Liver (tissue), 9 donors: ENCODE results near the gene AJAP1. TPM values are rescaled to one million over a fixed set of nuclear protein-coding genes. Genes with fewer than 3 reads are reported as not detected.

ENCODE experiments used
- DNase-seq: peaks from one replicate; pipeline ENCODE4 v3.0.0-alpha.2; 2017; ENCODE audit warnings: low spot score
- H3K27ac ChIP-seq, 2 donors: one replicate each; pipeline ENCODE4 v1.7.0; 2013; ENCODE audit warnings: inconsistent platforms in 2 of 2, low read length in 2 of 2, control low read depth in 1 of 2, low read depth in 1 of 2, mild to moderate bottlenecking in 1 of 2
- H3K27me3 ChIP-seq, 4 donors: one replicate each; pipeline versions ENCODE4 v1.6.1 to v1.7.0; 2013; ENCODE audit warnings: low read length in 3 of 4, inconsistent platforms in 1 of 4, mild to moderate bottlenecking in 1 of 4, moderate library complexity in 1 of 4; ENCODE audit not compliant: control insufficient read depth in 4 of 4, insufficient read depth in 4 of 4
- H3K36me3 ChIP-seq, 4 donors: one replicate each; pipeline versions ENCODE4 v1.6.1 to v1.7.0; 2013; ENCODE audit warnings: low read length in 3 of 4, mild to moderate bottlenecking in 3 of 4, low read depth in 1 of 4, moderate library complexity in 1 of 4; ENCODE audit not compliant: control insufficient read depth in 4 of 4, insufficient read depth in 3 of 4
- H3K4me1 ChIP-seq, 4 donors: one replicate each; pipeline versions ENCODE4 v1.6.1 to v1.7.0; 2013; ENCODE audit warnings: low read length in 3 of 4, mild to moderate bottlenecking in 3 of 4, moderate library complexity in 1 of 4; ENCODE audit not compliant: control insufficient read depth in 4 of 4, insufficient read depth in 4 of 4
- H3K4me3 ChIP-seq, 3 donors: one replicate each; pipeline versions ENCODE4 v1.6.1 to v1.7.0; 2013; ENCODE audit warnings: low read length in 3 of 3, control low read depth in 1 of 3, low read depth in 1 of 3, mild to moderate bottlenecking in 1 of 3
- H3K9ac ChIP-seq, 2 donors: one replicate each; pipeline ENCODE4 v1.7.0; 2013; ENCODE audit warnings: low read length in 2 of 2, mild to moderate bottlenecking in 2 of 2, moderate library complexity in 2 of 2, control low read depth in 1 of 2, low read depth in 1 of 2
- H3K9me3 ChIP-seq, 4 donors: one replicate each; pipeline versions ENCODE4 v1.6.1 to v1.7.0; 2013; ENCODE audit warnings: low read length in 3 of 4; ENCODE audit not compliant: control insufficient read depth in 4 of 4
- CTCF ChIP-seq: fragments of 150-350 bp; IDR thresholded peaks from 2 replicates; pipeline ENCODE4 v1.5.1; 2017; ENCODE audit warnings: improper control_type of control experiment, low read depth, low read length; ENCODE audit not compliant: missing input control
- EGR1 ChIP-seq, 2 donors: IDR thresholded peaks; 2 replicates each; pipeline ENCODE4 v1.6.1; 2016 to 2018; ENCODE audit warnings: antibody characterized with exemption in 2 of 2, low read depth in 2 of 2
- FOXA1 ChIP-seq: IDR thresholded peaks from 2 replicates; pipeline ENCODE4 v1.6.1; 2016; ENCODE audit warnings: antibody characterized with exemption
- FOXA2 ChIP-seq: IDR thresholded peaks from 2 replicates; pipeline ENCODE4 v1.6.1; 2016; ENCODE audit warnings: antibody characterized with exemption
- GABPA ChIP-seq, 2 donors: IDR thresholded peaks in 1 of 2; conservative IDR thresholded peaks in 1 of 2; 2 replicates each; pipeline ENCODE4 v1.6.1; 2016; ENCODE audit warnings: antibody characterized with exemption in 2 of 2, mild to moderate bottlenecking in 1 of 2, moderate library complexity in 1 of 2
- HNF4A ChIP-seq, 2 donors: conservative IDR thresholded peaks; 2 replicates each; pipeline ENCODE4 v1.6.1; 2016; ENCODE audit warnings: antibody characterized with exemption in 2 of 2, mild to moderate bottlenecking in 2 of 2
- HNF4G ChIP-seq: IDR thresholded peaks from 2 replicates; pipeline ENCODE4 v1.6.1; 2016; ENCODE audit warnings: antibody characterized with exemption
- JUND ChIP-seq, 2 donors: IDR thresholded peaks; 2 replicates each; pipeline ENCODE4 v1.6.1; 2016; ENCODE audit warnings: antibody characterized with exemption in 2 of 2
- NR2F2 ChIP-seq: IDR thresholded peaks from 2 replicates; pipeline ENCODE4 v1.6.1; 2016; ENCODE audit warnings: antibody characterized with exemption
- REST ChIP-seq: IDR thresholded peaks from 2 replicates; pipeline ENCODE4 v1.6.1; 2016; ENCODE audit warnings: antibody characterized with exemption, mild to moderate bottlenecking
- RXRA ChIP-seq, 2 donors: IDR thresholded peaks; 2 replicates each; pipeline ENCODE4 v1.6.1; 2017 to 2018; ENCODE audit warnings: antibody characterized with exemption in 2 of 2, mild to moderate bottlenecking in 1 of 2
- SP1 ChIP-seq: IDR thresholded peaks from 2 replicates; pipeline ENCODE4 v1.6.1; 2018; ENCODE audit warnings: antibody characterized with exemption, mild to moderate bottlenecking
- TAF1 ChIP-seq: conservative IDR thresholded peaks from 2 replicates; pipeline ENCODE4 v1.6.1; 2016; ENCODE audit warnings: antibody characterized with exemption, mild to moderate bottlenecking
- YY1 ChIP-seq: IDR thresholded peaks from 2 replicates; pipeline ENCODE4 v1.6.1; 2016; ENCODE audit warnings: antibody characterized with exemption, mild to moderate bottlenecking
- ZBTB33 ChIP-seq: IDR thresholded peaks from 2 replicates; pipeline ENCODE4 v1.6.1; 2016; ENCODE audit warnings: antibody characterized with exemption
- WGBS: extraction: QIAGEN DNeasy Blood & Tissue Kit; methylation state at CpG from one replicate; pipeline ENCODE4 v1.1.7; 2013; 5-methylcytosine and 5-hydroxymethylcytosine counted together
- polyA plus RNA-seq, 2 donors: library from polyadenylated mRNA; stranded (reverse) in 1 of 2; unstranded in 1 of 2; fragments of 200-250 nt in 1 of 2; fragments of >200 nt in 1 of 2; fragmentation: Nextera tagmentation in 1 of 2; extraction: Ambion mirVana in 1 of 2; gene quantifications; one replicate each; pipeline versions ENCODE4 v1.2.1 to v1.2.3, GENCODE V29; 2013 to 2015
- total RNA-seq, 2 donors: library from RNA; depleted of rRNA; stranded (reverse); fragments of >200 nt; gene quantifications; one replicate each; pipeline ENCODE4 v1.2.3, GENCODE V29; 2014
- TF ChIP-seq, protein P1 (sequence below): IDR thresholded peaks from 2 replicates; pipeline ENCODE4 v1.6.1; 2016; ENCODE audit warnings: antibody characterized with exemption
- donor health status: healthy.
- donor health status: healthy.
- donor health status: healthy.
- donor health status: healthy.
- donor health status: healthy.

AJAP1 gene
- total and polyA plus RNA-seq, 4 donors: under 0.01 to 0.21 (median 0.08) TPM; not detected in 1

GRCh38 chr1:4626560-4627319, 27.7 kb upstream of the AJAP1 start:
- Histone ChIP-seq H3K4me3 (no peak overlapping the region), H3K27ac (no peak overlapping the region), H3K27me3 (peaks cover 0 to 3% (median 0%) of the 10 kb centered on the region in 4 donors), H3K9ac (no peak overlapping the region), H3K9me3 (no peaks in the 10 kb centered on the region), H3K4me1 (no peaks in the 10 kb centered on the region), H3K36me3 (no peaks in the 10 kb centered on the region)
- no peak for TF ChIP-seq JUND (IDR thresholded peaks at IDR 0.05)
- no peak for TF ChIP-seq EGR1 (IDR thresholded peaks at IDR 0.05; ENCODE audit: low read depth in 2 of 2)
- TF ChIP-seq SP1: no peak
- no peak for TF ChIP-seq GABPA (IDR thresholded peaks at IDR 0.05 in 1 of 2, conservative IDR thresholded peaks at IDR 0.05 in 1 of 2)
- no peak for TF ChIP-seq FOXA2
- no peak for TF ChIP-seq FOXA1
- TF ChIP-seq, protein P1, sequence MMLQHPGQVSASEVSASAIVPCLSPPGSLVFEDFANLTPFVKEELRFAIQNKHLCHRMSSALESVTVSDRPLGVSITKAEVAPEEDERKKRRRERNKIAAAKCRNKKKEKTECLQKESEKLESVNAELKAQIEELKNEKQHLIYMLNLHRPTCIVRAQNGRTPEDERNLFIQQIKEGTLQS: no peak
- no peak for TF ChIP-seq RXRA (IDR thresholded peaks at IDR 0.05)
- TF ChIP-seq YY1: no peak
- no peak for TF ChIP-seq NR2F2
- no peak for TF ChIP-seq CTCF
- TF ChIP-seq TAF1: no peak
- TF ChIP-seq HNF4A (conservative IDR thresholded peaks at IDR 0.05): no peak
- TF ChIP-seq HNF4G: no peak
- TF ChIP-seq ZBTB33: no peak
- 87% methylated on average over 9 of the region's 9 CpGs for WGBS
- DNase-seq: no peak

DNA sequence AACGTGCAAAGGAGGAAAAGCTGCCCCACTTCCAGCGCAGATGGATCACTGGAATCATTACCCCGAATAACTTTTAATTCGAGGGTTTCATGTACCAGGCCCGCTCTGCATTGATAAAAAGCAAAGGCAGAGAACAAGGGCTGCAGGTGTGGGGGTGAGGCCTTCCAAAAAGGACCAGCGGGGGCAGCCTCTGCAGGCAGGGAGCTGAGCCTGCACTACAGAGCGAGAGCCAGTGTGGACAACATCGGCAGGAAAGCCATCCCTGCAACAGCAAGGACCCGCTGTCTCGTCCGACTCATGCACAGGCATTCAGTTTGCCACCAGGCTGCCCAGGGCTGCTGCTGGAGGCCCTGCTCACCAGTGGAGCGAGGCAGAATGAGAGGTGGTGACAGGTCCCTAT, 27.1 kb upstream of the AJAP1 start:
- Histone ChIP-seq H3K4me1 (no peaks in the 10 kb centered on the region), H3K9me3 (no peaks in the 10 kb centered on the region), H3K9ac (no peak overlapping the region), H3K27me3 (peaks cover 0 to 5% (median 0%) of the 10 kb centered on the region in 4 donors), H3K27ac (no peak overlapping the region), H3K4me3 (no peak overlapping the region), H3K36me3 (no peaks in the 10 kb centered on the region)
- TF ChIP-seq EGR1 (IDR thresholded peaks at IDR 0.05; ENCODE audit: low read depth in 2 of 2): no peak
- no peak for TF ChIP-seq GABPA (IDR thresholded peaks at IDR 0.05 in 1 of 2, conservative IDR thresholded peaks at IDR 0.05 in 1 of 2)
- WGBS: 79% methylated on average over 12 of the region's 12 CpGs
- no peak for DNase-seq

DNA sequence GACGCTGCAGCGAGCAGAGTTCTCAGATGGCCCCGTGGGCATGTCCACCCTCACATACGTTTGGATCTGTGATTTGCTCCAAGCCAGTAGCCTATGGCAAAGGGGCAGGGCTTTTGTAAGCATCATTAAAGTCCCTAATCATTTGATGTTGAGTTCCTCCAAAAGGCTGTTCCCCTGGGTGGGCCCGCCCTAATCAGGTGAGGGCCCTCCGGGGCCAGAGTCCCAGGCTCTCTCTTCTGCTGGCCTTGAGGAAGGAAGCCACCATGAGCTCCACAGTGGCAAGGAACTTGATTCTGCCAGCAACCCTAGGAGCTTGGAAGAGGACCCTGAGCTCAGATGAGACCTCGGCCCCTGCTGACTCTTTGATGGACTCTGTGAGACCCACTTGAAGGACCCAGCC, 25.4 kb upstream of the AJAP1 start:
- Histone ChIP-seq H3K9me3 (no peaks in the 10 kb centered on the region), H3K27ac (no peak overlapping the region), H3K4me1 (no peaks in the 10 kb centered on the region), H3K4me3 (no peak overlapping the region), H3K9ac (no peak overlapping the region), H3K36me3 (no peaks in the 10 kb centered on the region), H3K27me3 (peaks cover 0 to 5% (median 0%) of the 10 kb centered on the region in 4 donors)
- 88% methylated on average over 7 of the region's 7 CpGs for WGBS
- DNase-seq: no peak
- TF ChIP-seq, protein P1: no peak
- TF ChIP-seq HNF4A (conservative IDR thresholded peaks at IDR 0.05): no peak
- TF ChIP-seq FOXA2: no peak
- TF ChIP-seq REST: no peak
- TF ChIP-seq NR2F2: no peak
- TF ChIP-seq CTCF: no peak
- no peak for TF ChIP-seq EGR1 (IDR thresholded peaks at IDR 0.05; ENCODE audit: low read depth in 2 of 2)
- TF ChIP-seq GABPA (IDR thresholded peaks at IDR 0.05 in 1 of 2, conservative IDR thresholded peaks at IDR 0.05 in 1 of 2): no peak
- no peak for TF ChIP-seq TAF1
- no peak for TF ChIP-seq FOXA1
